ENCODE measurements around the gene MEGF10. TPM values are rescaled to one million over a fixed set of nuclear protein-coding genes. Genes with fewer than 3 reads are reported as not detected.

Gene MEGF10
- polyA plus RNA-seq, 10 donors: 26.3 to 43.1 (median 37.8) TPM

Other genes with a start within 250 kb of the MEGF10 start
- 1 to 10 TPM; 5.0 to 9.7 (median 6.1) TPM for gene C5orf63, start 217.3 kb upstream of the MEGF10 start, polyA plus RNA-seq (ENCODE audit: insufficient read length in 10 of 10)
- 10 to 100 TPM; 47.6 to 67.6 (median 60.9) TPM for gene PRRC1, start 226.8 kb downstream of the MEGF10 start, polyA plus RNA-seq (ENCODE audit: insufficient read length in 10 of 10)